HG03469 (cell line): Measurements from ENCODE around the gene SPTBN5.

Experiments used
- ATAC-seq: cut with Tn5 transposase; IDR thresholded peaks from one replicate; pipeline ENCODE4 v1.9.1; 2021; ENCODE audit warnings: mild to moderate bottlenecking, moderate library complexity, moderate number of reproducible peaks; ENCODE audit not compliant: unreplicated experiment

SPTBN5 gene

GRCh38 chr15:41868321-41868720 is 25.5 kb downstream of the SPTBN5 start:
- no peak for ATAC-seq

- no peak for ATAC-seq
Measured at GRCh38 chr15:41866872-41867579, 26.8 kb downstream of the SPTBN5 start.

GRCh38 chr15:41866263-41866703 is 27.6 kb downstream of the SPTBN5 start:
- ATAC-seq: no peak

DNA sequence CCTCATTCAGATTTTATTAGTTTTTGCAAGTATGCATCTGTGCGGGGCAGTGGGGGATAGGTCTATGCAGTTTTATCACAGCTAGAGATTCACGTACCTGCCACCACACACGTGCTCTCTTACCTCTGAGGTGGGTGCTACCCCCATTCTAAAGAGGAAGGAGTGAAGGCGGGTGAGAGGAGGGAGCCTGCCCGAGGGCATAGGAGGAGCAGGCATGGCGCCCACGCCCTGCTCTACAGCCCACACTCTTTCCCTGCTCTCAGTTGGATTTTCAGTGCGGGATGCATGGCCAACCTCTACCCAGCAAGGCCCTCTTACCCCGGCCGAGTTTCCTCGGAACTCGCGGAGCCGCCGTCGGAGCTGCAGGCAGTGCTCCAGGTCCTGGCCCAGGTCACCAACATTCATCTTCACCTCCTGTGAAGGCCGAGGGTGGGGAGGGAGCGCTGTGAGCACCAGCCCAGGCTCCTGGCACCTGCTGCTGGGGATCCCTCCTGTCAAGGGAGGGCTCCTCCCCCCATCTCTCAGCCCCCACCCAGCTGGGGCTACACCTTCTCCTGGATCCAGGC is 28.3 kb downstream of the SPTBN5 start:
- ATAC-seq: no peak

DNA sequence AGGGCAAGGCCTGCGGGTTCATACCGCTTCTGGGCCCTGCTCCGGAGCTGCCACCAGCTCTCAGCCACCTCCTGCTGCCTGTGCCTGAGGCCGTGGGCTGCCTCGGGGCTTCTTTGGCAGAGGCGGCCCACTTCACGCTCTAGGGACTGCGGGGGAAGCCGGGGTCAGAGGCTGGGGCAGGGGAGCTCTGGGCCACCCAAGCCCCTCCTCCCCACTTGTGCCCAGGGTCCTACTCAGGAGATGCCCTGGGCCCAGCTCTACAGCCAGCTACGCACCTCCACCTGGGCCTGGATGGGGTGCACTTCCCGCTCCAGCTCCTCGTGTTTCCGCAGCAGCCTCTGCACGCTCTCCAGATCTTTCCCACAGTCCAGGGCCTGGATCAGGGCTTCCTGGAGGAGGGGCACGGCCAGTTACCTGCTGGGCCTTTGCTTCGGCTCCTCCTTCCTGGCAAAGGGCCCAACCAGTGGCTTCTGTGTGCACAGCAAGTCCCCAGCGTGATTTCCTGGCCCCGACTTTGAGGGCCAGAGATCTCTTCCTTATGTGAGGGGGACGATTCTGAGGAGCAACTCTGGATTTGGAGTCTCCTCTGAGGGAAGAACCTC is 31.2 kb downstream of the SPTBN5 start:
- no peak for ATAC-seq

DNA sequence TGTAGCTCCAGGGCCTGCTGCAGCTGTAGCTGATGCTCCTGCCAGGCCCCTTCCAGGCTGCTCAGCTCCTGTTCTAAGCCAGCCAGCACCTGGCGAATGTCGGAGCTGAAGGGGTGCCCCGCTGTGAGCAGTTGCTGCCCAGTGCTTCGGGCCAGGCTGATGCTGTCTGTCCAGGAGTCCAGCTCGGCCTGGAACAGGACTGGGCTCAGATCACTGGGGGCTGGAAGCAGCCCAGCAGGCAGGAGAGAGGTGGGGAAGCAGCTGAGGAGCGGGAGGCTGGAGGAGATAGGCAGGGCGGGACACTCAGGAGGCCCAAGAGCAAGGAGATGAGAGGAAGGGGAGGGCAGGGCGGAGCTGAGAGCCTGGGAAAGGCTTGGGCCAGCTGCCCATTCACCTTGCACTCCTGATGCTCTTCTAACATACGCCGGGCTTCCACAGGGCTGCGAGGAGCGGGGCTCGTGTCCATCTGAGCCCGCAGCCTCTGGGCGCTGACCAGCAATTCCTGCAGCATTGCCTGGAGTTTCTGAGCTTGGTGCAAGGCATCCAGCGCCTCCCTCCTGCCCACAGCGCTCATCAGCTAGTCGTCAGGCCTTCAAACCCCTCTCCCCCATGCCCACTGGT is 32.0 kb downstream of the SPTBN5 start:
- ATAC-seq: no peak

- no peak for ATAC-seq
Measured at GRCh38 chr15:41860049-41860828, 33.6 kb downstream of the SPTBN5 start.

DNA sequence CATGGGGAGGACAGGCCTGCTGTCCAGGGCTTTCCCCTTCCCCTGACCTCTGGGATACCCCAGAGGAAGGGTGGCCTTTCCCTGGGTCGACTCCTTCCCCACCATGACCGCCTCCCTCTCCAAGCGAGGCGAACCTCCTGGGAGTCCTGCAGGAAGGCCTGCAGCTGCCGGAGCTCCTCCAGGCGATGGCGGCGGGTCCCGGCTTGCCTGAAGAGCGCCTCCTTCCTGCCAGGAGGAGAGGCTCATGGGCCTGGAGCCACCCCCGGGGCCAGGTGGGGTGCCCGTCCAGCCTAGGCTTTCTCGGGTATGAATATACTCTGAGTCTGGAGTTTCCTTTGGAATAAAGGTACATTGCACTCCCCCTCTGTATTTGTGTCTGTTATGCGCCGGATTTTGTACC is 35.1 kb downstream of the SPTBN5 start:
- no peak for ATAC-seq

GRCh38 chr15:41857316-41857715 is 36.5 kb downstream of the SPTBN5 start:
- no peak for ATAC-seq

DNA sequence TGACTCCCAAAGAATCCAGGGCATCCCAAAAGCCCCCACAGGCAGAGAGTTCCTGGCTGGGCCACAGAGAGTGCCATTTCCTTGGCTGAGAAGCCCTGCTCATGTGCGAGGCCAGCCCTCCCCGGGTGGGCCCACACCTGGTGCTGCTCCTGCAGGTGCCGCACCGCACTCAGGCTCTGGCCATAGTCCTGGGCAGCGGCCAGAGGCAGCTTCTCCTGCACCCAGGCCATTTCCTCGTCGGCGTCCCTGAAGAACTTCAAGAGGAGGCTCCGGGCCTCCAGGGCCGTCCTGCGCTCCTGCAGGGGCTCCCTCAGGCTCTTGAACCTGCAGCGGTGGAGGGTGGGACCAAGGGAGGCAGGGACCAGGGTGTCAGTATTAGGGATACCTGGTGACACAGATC is 37.1 kb downstream of the SPTBN5 start:
- ATAC-seq: no peak

- no peak for ATAC-seq
Measured at GRCh38 chr15:41856262-41856661, 37.6 kb downstream of the SPTBN5 start.

DNA sequence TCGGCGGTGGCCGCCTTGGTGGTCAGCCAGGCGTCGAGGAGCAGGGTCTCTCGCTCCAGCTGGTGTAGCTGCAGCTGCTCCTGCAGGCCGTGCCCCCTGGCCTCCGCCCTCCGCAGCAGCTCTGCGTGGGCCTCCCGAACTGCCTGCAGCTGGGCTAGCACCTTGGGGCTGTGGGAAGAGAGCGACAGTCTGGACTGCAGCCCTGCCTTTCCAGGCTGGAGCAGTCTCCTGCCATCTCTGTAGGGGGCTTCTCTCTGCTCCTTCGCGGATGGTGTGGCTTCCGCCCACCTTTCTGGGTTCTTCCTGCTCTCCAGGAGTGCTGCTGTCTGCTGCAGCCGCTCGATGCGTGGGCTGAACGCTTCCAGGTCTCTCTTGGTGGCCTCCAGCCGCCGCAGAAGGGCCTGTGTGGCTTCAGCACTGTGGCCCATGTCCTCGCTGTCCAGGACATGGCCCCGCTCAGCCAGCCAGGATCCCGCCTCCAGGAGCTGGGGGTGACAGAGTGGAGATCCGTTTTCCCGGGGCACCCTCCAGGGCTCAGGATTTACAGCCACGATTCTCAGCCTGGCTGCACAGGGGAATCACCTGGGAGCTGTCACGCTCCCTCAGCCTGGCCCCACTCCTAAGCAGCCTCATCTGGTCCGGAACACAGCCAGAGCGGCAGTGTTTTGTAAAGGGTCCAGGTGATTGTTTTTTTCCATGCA is 38.4 kb downstream of the SPTBN5 start:
- ATAC-seq: no peak

GRCh38 chr15:41854443-41854842 is 39.4 kb downstream of the SPTBN5 start:
- no peak for ATAC-seq

- ATAC-seq: no peak
Measured at GRCh38 chr15:41853831-41854230, 40.0 kb downstream of the SPTBN5 start.

DNA sequence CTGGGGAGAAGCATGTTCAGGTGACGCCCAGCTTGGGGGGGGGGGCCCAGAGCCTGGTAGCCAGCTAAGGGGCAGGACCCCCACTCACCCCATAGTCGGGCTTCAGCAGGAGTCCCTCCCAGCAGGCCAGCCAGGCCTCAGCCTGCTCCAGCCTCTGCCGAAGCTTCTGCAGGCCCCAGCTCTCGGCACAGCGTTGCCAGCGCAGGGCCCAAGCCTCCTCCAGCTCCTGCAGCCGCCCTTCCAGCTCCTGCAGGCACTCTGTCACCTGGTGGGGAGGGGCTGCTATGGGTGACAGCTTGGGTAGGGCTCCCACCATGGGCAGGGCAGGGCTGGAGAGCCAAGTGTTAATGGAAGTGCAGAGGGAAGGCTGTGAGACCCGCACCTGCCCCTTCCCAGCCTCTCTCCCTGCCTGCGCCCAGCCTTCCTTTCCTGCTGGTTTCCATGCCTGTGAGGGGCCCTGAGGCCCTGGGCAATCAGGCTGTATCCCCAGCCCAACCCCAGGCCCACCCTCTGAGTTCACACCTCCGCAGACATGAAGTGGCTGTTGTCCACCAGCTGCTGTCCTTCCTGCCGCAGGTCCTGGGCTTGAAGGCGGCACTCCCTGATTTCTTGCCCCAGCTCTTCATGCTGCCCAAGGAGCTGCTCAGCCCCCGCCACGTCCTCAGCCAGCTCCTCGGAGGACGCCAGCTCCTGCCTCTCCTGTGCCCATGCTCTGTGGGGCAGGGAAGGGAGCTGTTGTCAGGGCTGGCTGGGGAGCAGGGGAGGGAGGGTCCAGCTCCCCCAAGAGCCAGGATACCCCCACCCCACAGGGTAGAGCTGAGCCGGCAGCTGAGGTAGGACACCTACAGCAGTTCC is 40.9 kb downstream of the SPTBN5 start:
- ATAC-seq: no peak

DNA sequence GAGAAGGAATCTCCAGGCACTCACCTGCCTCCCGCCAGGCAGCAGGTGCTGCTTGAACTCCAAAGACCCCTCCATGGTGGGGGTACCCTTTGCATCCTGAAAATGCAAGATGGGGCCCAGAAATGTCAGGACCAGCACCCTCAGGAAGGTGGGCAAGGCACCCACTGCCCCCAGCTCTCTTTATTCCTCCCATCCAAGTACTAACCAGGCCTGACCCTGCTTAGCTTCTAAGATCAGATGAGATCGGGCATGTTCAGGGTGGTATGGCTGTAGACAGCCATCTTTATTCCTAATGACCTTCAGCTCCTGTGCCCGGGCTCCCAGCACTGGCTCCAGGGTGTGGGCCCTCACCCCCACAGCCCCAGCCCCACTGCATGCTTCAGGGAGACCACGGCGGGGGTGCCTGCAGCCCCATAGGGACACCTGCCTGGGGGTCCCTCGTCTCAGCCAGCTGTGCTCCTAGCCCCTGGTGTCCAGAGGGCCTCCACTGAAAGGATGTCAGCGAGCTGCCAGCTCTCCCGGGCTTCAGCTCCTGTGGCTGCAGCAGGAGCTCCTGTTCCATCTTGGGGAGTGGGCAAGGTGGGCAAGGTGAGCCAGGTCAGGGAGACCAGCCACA is 42.0 kb downstream of the SPTBN5 start:
- no peak for ATAC-seq

DNA sequence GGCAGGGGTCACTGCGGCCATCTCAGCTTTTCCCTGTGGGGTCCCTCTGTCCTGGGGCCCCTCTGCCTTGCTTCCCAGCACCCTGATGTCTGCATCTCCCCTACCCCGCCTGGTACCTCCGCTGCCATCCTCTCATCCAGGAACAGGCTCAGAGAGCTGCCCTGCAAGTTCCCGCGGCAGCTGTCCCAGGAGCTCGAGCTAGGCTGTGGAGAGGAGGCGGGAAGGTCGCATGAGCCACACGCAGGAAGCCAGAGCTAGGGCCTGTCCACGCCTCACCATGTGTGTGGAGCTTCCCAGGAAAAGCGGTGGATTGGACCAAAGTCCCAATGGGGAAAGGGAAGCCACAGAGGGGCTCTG is 42.7 kb downstream of the SPTBN5 start:
- ATAC-seq: no peak

DNA sequence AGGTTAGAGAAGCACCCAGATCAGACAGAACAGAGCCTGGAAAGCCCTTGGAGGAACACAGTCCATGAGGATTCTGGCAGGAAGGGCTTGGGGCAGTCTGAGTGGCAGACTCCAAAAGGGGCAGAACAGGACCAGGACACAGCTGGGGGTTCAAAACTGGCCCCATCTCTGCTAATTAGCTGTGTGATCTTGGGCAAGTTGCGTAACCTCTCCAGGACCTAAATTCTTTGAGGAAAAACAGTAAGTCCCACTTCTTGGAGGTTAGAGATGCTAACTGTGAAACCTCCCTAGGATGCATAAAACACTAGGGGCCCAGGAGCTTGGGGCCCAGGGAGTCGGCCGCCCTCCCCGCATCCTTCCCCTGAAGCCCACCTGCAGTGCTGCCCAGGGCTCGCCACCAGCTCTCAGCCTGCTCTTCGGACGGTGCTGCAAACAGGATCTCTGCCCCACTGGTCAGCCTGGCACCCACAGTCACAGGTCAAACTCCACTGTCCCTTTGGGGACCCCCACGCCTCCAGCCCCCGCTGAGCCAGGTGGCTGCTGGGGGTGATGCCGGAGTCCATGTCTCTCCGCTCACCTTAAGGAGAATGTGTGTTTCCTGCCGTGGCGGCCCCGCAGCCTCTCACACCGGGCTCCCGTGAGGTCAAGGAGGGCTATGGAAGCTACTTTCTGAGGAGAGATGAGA is 43.2 kb downstream of the SPTBN5 start:
- ATAC-seq: no peak

DNA sequence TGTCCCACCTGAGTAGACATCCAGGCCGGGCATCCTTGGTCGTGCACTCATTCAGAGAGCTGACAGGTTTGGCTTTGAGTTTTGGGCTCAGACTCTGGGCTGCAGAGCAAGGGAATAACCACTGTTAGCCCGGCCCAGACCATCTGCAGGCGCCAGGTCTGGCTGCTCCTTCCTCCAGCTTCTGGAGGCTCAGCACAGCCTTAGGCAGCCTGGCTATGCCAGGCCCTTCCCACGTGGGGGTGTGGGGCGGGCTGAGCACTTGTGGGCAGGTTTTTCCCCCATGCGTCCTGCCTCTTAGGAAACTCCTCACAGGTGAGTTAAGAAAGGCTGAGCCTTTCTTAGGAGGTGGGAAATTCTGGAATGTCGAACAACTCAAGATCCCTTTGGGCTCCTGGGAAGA is 44.0 kb downstream of the SPTBN5 start:
- no peak for ATAC-seq
